SK-N-SH treated with all-trans-retinoic acid at 6 μM for 48 hours (cell line): ENCODE data around the gene CD6.

Experiments
- GLIS3 ChIP-seq: fragments of 250-450 bp; sonication (Bioruptor Pico); IDR thresholded peaks from 2 replicates; pipeline ENCODE4 v1.5.0; 2020; ENCODE audit warnings: mild to moderate bottlenecking, moderate library complexity
- OSR1 ChIP-seq: fragments of 250-450 bp; sonication (Bioruptor Pico); IDR thresholded peaks from 2 replicates; pipeline ENCODE4 v1.8.0; 2022; ENCODE audit warnings: moderate library complexity, mild to moderate bottlenecking, inconsistent platforms
- PATZ1 ChIP-seq: fragments of 250-450 bp; sonication (Bioruptor Pico); IDR thresholded peaks from 2 replicates; pipeline ENCODE4 v1.8.0; 2020; ENCODE audit warnings: mild to moderate bottlenecking, moderate library complexity, borderline replicate concordance

GRCh38 chr11:60981515-60981914 is 10.0 kb downstream of the CD6 start:
- TF ChIP-seq GLIS3 (CRISPR knock-in tag): no peak
- TF ChIP-seq PATZ1 (CRISPR knock-in tag): no peak
- no peak for TF ChIP-seq OSR1 (CRISPR knock-in tag)
